Lower lobe of right lung (tissue), 2 donors: ENCODE results near the gene TANC1. TPM values are rescaled to one million over a fixed set of nuclear protein-coding genes. Genes with fewer than 3 reads are reported as not detected.
A peak's percentile ranks its signal among the peaks of the same experiment; 100 is the strongest.

Experiments used
- ATAC-seq, 2 donors: fragments of 200-7000 bp; cut with Tn5 transposase; one replicate each; pipeline ENCODE4 v1.9.1; 2020 to 2022; ENCODE audit warnings: mild to moderate bottlenecking in 2 of 2, moderate library complexity in 2 of 2
- DNase-seq: peaks from one replicate; pipeline ENCODE4 v3.0.0-alpha.2; 2020
- H3K27ac ChIP-seq: fragments of 200-600 bp; one replicate; pipeline ENCODE4 v1.8.0; 2022
- H3K27me3 ChIP-seq: fragments of 200-600 bp; one replicate; pipeline ENCODE4 v1.8.0; 2022; ENCODE audit warnings: low read depth
- H3K36me3 ChIP-seq: fragments of 200-600 bp; one replicate; pipeline ENCODE4 v1.8.0; 2022; ENCODE audit warnings: mild to moderate bottlenecking
- H3K4me1 ChIP-seq: fragments of 200-600 bp; one replicate; pipeline ENCODE4 v1.8.0; 2022
- H3K4me3 ChIP-seq: fragments of 200-600 bp; one replicate; pipeline ENCODE4 v1.8.0; 2022; ENCODE audit warnings: mild to moderate bottlenecking
- H3K9me3 ChIP-seq: fragments of 200-600 bp; one replicate; pipeline ENCODE4 v1.8.0; 2022
- intact Hi-C: fragments of 100-400 bp; cut with DNase I; formaldehyde crosslinking; loops from one replicate; pipeline ENCODE4 v1.11.0; 2022
- total RNA-seq: library from RNA; stranded (reverse); fragmentation: NEBNext Ultra II Directional; extraction: Animal tissue kit (Norgen Biotek cat#: 25700); gene quantifications from one replicate; pipeline ENCODE4 v1.2.1, GENCODE V29; 2021
- TF ChIP-seq, protein P1 (sequence below): fragments of 200-600 bp; IDR thresholded peaks from one replicate; pipeline ENCODE4 v1.8.0; 2022; ENCODE audit warnings: antibody characterized with exemption, mild to moderate bottlenecking
- donor health status: DM: no; HTN: yes; CAD: no; lungs with severe emphysema.

Gene TANC1
- total RNA-seq, 1 donor from 2014 or later, result 39.5 TPM

DNA sequence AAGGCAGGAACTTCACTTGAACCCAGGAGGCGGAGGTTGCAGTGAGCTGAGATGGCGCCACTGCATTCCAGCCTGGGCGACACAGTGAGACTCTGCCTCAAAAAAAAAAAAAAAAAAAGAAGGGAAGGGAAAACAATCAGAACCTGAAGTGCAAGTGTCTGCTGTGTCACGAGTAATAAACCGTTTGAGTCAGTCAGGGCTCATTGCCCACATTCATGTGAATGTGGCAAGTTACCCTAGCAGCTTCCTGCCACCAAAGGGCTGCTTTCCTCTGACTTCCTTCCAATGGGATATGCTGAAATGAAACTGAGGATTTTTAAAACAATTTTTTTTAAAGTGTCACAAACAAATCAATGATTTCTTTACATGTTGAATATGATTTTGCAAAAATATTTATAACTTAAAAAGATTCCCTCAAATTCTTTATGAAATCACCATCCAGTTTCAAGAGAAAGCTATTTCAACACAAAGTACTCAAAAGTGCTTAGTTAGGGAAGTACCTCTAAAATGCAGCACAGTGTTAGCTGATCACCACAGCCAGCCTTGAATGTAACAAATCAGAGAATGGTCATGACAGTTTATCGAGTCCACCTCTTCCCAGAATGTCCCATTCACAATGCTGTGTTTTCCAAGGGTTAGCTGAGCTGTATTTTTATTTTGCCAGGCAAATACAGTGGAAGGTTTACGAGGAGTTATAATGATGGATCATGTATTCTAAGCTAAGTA lies 281.7 kb downstream of the TANC1 start:
- TF ChIP-seq, protein P1, sequence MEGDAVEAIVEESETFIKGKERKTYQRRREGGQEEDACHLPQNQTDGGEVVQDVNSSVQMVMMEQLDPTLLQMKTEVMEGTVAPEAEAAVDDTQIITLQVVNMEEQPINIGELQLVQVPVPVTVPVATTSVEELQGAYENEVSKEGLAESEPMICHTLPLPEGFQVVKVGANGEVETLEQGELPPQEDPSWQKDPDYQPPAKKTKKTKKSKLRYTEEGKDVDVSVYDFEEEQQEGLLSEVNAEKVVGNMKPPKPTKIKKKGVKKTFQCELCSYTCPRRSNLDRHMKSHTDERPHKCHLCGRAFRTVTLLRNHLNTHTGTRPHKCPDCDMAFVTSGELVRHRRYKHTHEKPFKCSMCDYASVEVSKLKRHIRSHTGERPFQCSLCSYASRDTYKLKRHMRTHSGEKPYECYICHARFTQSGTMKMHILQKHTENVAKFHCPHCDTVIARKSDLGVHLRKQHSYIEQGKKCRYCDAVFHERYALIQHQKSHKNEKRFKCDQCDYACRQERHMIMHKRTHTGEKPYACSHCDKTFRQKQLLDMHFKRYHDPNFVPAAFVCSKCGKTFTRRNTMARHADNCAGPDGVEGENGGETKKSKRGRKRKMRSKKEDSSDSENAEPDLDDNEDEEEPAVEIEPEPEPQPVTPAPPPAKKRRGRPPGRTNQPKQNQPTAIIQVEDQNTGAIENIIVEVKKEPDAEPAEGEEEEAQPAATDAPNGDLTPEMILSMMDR, result no peak
- peaks cover 16% of the 10 kb centered on the region for H3K36me3 ChIP-seq
- peak; percentile 55 for DNase-seq

DNA sequence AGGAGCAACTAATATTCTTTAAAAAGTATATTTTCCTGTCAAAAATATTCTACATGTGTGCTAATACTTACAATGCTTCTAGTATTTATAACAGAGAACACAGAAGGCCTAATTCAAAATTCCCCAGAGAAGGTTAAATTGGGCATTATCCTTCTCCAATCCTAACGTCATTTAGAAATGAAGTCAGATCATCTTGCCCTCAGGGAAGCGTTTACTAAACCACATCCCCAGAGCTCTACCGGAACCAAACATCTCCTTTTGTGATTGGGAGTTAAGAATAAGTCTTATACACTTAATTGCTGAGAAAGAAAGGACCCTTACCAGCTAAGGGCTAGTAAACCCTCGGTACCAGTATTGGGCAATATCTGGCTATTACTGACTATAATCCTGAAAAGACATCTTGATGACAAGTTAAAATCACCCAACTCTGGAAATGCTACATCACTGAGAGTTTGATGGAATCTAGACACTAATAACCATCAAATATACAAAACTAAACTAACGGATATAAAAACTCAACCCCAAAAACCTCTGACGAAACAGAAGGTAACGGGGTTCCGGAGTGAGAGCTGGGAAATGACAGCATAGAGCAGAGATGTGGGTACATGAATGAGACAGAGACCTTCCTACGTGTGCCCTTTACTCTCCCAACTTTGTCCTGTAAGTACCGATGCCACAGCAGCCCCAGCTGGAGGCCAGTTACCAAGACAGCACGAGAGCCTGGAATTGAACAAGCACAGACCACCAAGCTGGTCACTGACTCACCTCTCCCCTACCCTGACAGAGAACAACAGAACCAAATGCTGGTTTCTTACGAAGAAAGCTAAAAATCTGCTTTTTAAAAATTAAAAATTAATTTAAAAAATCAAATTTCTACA lies 283.1 kb downstream of the TANC1 start:
- Histone ChIP-seq H3K36me3 (peaks cover 26% of the 10 kb centered on the region), H3K4me3 (no peak overlapping the region), H3K27ac (no peak overlapping the region), H3K9me3 (peaks cover 3% of the 10 kb centered on the region), H3K27me3 (no peaks in the 10 kb centered on the region), H3K4me1 (peaks cover 23% of the 10 kb centered on the region)
- intact Hi-C loops, result no loop called here
- TF ChIP-seq, protein P1, result no peak
- DNase-seq, result no peak
- no peak for ATAC-seq

More for the DNA sequence above, 281.7 kb downstream of the TANC1 start:
- H3K4me3 ChIP-seq, result no peak overlapping the region
- ATAC-seq, result peak; percentile 89 to 93
- intact Hi-C loops, result no loop called here
- peak overlapping the region; percentile 73 for H3K27ac ChIP-seq
- no peaks in the 10 kb centered on the region for H3K27me3 ChIP-seq
- peaks cover 23% of the 10 kb centered on the region for H3K4me1 ChIP-seq
- peaks cover 4% of the 10 kb centered on the region for H3K9me3 ChIP-seq

DNA sequence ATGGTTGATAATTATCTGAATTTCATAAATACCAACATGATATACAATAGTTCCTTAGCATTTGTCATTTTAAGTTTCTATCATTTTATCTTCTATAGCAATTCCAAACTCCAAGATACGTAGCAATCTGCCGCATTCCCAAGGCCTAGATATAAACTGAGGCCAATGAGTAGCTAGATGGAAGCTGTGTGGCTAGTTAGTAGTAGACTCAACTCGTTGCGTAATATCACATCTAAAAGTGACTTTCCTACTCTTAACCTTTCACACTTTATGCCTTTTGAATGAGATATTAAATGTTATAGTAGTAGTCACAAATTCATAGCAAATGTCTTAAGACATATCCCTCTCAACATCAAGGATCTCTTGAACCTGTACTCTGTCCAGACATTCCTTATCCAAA lies 284.5 kb downstream of the TANC1 start:
- H3K36me3 ChIP-seq, result peaks cover 28% of the 10 kb centered on the region
- peaks cover 23% of the 10 kb centered on the region for H3K4me1 ChIP-seq
- no peak overlapping the region for H3K27ac ChIP-seq
- no peaks in the 10 kb centered on the region for H3K27me3 ChIP-seq
- no peak for DNase-seq
- no peak overlapping the region for H3K4me3 ChIP-seq
- TF ChIP-seq, protein P1, result no peak
- intact Hi-C loops, result no loop called here
- no peak for ATAC-seq
- H3K9me3 ChIP-seq, result no peaks in the 10 kb centered on the region

DNA sequence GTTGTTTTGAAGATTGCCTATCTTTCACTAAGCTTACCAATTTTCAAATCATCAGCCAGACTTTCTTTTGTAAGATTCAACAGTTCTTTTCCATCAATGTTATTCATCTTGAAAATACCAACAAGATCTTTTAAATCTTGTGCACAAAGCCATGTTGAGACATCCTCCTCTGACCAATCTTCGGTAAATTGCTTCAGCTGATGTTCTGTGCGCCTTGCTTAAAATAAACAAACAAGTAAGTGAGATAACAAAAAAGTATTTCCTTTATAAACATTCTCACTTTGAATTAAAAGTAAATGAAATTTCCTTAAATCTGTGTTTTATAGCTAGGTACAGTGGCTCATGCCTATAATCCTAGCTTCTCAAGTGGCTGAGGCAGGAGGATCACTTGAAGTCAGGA lies 287.7 kb downstream of the TANC1 start:
- Histone ChIP-seq H3K9me3 (no peaks in the 10 kb centered on the region), H3K27ac (no peak overlapping the region), H3K36me3 (peaks cover 28% of the 10 kb centered on the region), H3K4me3 (no peak overlapping the region), H3K4me1 (no peaks in the 10 kb centered on the region), H3K27me3 (no peaks in the 10 kb centered on the region)
- intact Hi-C loops, result no loop called here
- DNase-seq (no peak), ATAC-seq (no peak)
- TF ChIP-seq, protein P1, result no peak

DNA sequence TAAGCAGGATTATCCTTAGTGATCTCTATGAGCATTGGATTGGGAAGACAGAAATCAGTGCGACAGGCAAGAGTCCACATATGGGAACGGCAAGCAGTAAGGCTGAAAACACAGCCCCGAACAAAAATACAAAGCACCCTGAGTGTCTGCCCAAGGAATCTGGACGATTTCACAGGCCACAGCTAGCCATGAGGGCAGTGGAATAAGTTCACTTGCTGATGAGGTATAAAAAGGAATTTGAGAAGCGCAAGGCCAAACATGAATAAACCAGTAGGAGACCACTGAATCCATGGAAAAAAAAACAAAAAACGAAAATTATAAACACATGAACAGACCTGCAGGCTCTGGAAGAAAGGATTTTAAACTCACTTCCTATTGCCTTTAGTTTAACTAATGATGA lies 293.8 kb downstream of the TANC1 start:
- ATAC-seq (no peak), DNase-seq (no peak)
- Histone ChIP-seq H3K9me3 (no peaks in the 10 kb centered on the region), H3K27me3 (no peaks in the 10 kb centered on the region), H3K36me3 (peaks cover 4% of the 10 kb centered on the region), H3K4me1 (no peaks in the 10 kb centered on the region), H3K27ac (no peak overlapping the region), H3K4me3 (no peak overlapping the region)
- intact Hi-C loops, result no loop called here
- TF ChIP-seq, protein P1, result no peak
